ENCODE data around the gene OTOS. TPM values are rescaled to one million over a fixed set of nuclear protein-coding genes. Genes with fewer than 3 reads are reported as not detected.

The OTOS gene
- total RNA-seq, 1 experiment from 2014 or later = not detected

DNA sequence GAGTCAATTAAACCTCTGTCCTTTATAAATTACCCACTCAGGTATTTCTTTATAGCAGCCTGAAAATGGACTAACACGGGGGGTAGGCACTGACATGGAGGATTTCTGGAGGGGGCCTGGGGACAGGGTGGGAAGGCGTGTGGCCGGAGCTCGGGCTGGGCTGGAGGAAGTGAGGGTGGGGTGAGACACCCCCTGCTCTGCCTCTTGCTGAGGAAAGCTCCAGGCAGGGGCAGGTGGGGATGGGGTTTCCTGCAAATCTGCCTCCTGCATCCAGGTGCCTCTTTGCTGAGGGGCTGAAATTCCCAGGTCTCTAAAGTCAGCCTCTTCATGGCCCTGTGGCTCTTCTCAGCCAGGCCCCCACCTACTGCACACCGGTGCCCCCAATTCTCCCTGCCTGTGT is 25.7 kb upstream of the OTOS start:
- Histone ChIP-seq H3K27me3 (replicated peaks; ENCODE audit: insufficient read depth, low read depth, low read length, poor library complexity) (peaks cover 18% of the 10 kb centered on the region), H3K4me3 (ENCODE audit: low read depth, low read length, poor library complexity, severe bottlenecking) (no peak overlapping the region), H3K4me1 (ENCODE audit: insufficient read depth, low read length, poor library complexity, severe bottlenecking) (no peaks in the 10 kb centered on the region), H3K9me3 (ENCODE audit: low read depth, low read length, poor library complexity, severe bottlenecking) (no peaks in the 10 kb centered on the region), H3K36me3 (ENCODE audit: insufficient read depth, low read length, poor library complexity, severe bottlenecking) (no peaks in the 10 kb centered on the region), H3K27ac (ENCODE audit: low read depth, low read length, poor library complexity, severe bottlenecking) (no peak overlapping the region)
- BruUV-seq (replicated peaks) = no TSS peak
- DNase-seq (ENCODE audit: low spot score) = no peak
- CTCF ChIA-PET = no interaction called here
- TF ChIP-seq EZH2 (IDR thresholded peaks at IDR 0.05; ENCODE audit: borderline replicate concordance, low read depth, low read length, poor library complexity, severe bottlenecking) = no peak
- TF ChIP-seq, protein P1, sequence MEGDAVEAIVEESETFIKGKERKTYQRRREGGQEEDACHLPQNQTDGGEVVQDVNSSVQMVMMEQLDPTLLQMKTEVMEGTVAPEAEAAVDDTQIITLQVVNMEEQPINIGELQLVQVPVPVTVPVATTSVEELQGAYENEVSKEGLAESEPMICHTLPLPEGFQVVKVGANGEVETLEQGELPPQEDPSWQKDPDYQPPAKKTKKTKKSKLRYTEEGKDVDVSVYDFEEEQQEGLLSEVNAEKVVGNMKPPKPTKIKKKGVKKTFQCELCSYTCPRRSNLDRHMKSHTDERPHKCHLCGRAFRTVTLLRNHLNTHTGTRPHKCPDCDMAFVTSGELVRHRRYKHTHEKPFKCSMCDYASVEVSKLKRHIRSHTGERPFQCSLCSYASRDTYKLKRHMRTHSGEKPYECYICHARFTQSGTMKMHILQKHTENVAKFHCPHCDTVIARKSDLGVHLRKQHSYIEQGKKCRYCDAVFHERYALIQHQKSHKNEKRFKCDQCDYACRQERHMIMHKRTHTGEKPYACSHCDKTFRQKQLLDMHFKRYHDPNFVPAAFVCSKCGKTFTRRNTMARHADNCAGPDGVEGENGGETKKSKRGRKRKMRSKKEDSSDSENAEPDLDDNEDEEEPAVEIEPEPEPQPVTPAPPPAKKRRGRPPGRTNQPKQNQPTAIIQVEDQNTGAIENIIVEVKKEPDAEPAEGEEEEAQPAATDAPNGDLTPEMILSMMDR (conservative IDR thresholded peaks at IDR 0.05; ENCODE audit: low read depth, low read length) = no peak
- POLR2A ChIA-PET (ENCODE audit: low non-redundant PET) = no interaction called here
- intact Hi-C loops (cut with micrococcal nuclease; ENCODE audit: unreplicated experiment) = no loop called here

DNA sequence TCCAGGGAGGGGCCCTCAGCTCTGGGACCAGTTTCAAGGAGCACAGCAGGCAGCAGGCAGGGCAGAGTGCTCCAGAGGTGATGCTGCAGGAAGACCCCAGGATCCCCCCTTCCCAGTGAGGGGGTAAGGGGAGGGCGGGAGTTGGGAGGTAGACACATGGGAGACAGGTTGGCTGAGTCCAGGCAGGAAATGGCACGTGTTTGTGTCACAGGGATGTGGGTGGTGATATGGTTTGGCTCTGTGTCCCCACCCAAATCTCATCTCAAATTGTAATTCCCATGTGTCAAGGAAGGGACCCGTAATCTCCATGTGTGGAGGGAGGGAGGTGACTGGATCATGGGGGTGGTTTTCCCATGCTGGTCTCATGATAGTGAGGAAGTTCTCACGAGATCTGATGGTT is 25.2 kb upstream of the OTOS start:
- no peaks in the 10 kb centered on the region for H3K4me1 ChIP-seq (ENCODE audit: insufficient read depth, low read length, poor library complexity, severe bottlenecking)
- ChIA-PET CTCF (no interaction called here), POLR2A (ENCODE audit: low non-redundant PET) (no interaction called here)
- no peak for DNase-seq (ENCODE audit: low spot score)
- H3K4me3 ChIP-seq (ENCODE audit: low read depth, low read length, poor library complexity, severe bottlenecking) = no peak overlapping the region
- no peaks in the 10 kb centered on the region for H3K36me3 ChIP-seq (ENCODE audit: insufficient read depth, low read length, poor library complexity, severe bottlenecking)
- intact Hi-C loops (cut with micrococcal nuclease; ENCODE audit: unreplicated experiment) = no loop called here
- peaks cover 16% of the 10 kb centered on the region for H3K27me3 ChIP-seq (replicated peaks; ENCODE audit: insufficient read depth, low read depth, low read length, poor library complexity)
- no peak overlapping the region for H3K27ac ChIP-seq (ENCODE audit: low read depth, low read length, poor library complexity, severe bottlenecking)
- no peaks in the 10 kb centered on the region for H3K9me3 ChIP-seq (ENCODE audit: low read depth, low read length, poor library complexity, severe bottlenecking)
- no TSS peak for BruUV-seq (replicated peaks)
- TF ChIP-seq EZH2 (IDR thresholded peaks at IDR 0.05; ENCODE audit: borderline replicate concordance, low read depth, low read length, poor library complexity, severe bottlenecking) = no peak
- TF ChIP-seq, protein P1 (conservative IDR thresholded peaks at IDR 0.05; ENCODE audit: low read depth, low read length) = no peak

DNA sequence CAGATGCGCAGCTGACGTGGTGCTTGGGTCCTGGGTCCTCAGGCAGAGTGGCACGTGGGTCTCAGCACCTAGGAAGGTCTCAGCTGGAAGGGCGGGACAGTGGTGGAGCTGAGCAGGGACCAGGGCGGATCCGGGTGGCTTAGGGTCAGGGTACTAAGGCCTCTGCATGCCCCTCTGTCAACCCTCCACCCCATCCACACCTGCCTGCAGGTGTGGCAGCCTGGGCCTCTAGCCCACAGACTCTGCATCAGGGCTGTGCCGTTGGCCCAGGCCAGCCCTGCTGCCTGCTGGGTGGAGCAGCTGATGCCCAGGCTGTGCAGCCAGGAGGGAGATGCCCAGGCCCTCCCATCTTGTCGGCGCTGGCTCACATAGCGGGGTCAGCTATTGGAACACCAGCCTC is 24.6 kb upstream of the OTOS start:
- intact Hi-C loops (cut with micrococcal nuclease; ENCODE audit: unreplicated experiment) = no loop called here
- Histone ChIP-seq H3K27me3 (replicated peaks; ENCODE audit: insufficient read depth, low read depth, low read length, poor library complexity) (peaks cover 12% of the 10 kb centered on the region), H3K27ac (ENCODE audit: low read depth, low read length, poor library complexity, severe bottlenecking) (no peak overlapping the region), H3K36me3 (ENCODE audit: insufficient read depth, low read length, poor library complexity, severe bottlenecking) (no peaks in the 10 kb centered on the region), H3K4me1 (ENCODE audit: insufficient read depth, low read length, poor library complexity, severe bottlenecking) (no peaks in the 10 kb centered on the region), H3K9me3 (ENCODE audit: low read depth, low read length, poor library complexity, severe bottlenecking) (no peaks in the 10 kb centered on the region), H3K4me3 (ENCODE audit: low read depth, low read length, poor library complexity, severe bottlenecking) (no peak overlapping the region)
- no peak for DNase-seq (ENCODE audit: low spot score)
- no TSS peak for BruUV-seq (replicated peaks)
- CTCF ChIA-PET = no interaction called here
- POLR2A ChIA-PET (ENCODE audit: low non-redundant PET) = no interaction called here
- TF ChIP-seq EZH2 (IDR thresholded peaks at IDR 0.05; ENCODE audit: borderline replicate concordance, low read depth, low read length, poor library complexity, severe bottlenecking) = no peak

DNA sequence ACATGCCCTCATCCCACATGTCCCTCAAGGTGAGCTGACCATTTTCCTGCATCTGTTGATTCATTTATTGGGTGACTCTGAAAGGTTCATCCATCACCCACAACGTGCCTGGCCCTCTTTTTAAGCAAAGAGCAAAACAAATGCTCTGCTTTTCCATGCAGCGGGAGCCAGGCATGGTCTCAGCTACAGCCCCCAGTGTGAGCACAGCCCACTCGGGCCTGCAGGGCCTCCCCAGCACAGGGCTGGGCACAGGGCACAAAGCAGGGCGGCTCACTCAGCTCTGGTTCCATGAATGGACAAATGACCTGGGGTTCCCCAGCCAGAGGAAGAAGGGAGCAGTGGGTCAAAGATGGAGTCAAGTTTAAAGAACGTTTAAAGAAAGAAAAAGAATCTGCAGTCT is 24.1 kb upstream of the OTOS start:
- ChIA-PET CTCF (no interaction called here), POLR2A (ENCODE audit: low non-redundant PET) (no interaction called here)
- DNase-seq (ENCODE audit: low spot score) = no peak
- Histone ChIP-seq H3K4me1 (ENCODE audit: insufficient read depth, low read length, poor library complexity, severe bottlenecking) (no peaks in the 10 kb centered on the region), H3K4me3 (ENCODE audit: low read depth, low read length, poor library complexity, severe bottlenecking) (no peak overlapping the region), H3K27ac (ENCODE audit: low read depth, low read length, poor library complexity, severe bottlenecking) (no peak overlapping the region), H3K9me3 (ENCODE audit: low read depth, low read length, poor library complexity, severe bottlenecking) (no peaks in the 10 kb centered on the region), H3K36me3 (ENCODE audit: insufficient read depth, low read length, poor library complexity, severe bottlenecking) (no peaks in the 10 kb centered on the region), H3K27me3 (replicated peaks; ENCODE audit: insufficient read depth, low read depth, low read length, poor library complexity) (peaks cover 12% of the 10 kb centered on the region)
- intact Hi-C loops (cut with micrococcal nuclease; ENCODE audit: unreplicated experiment) = no loop called here
- no peak for TF ChIP-seq EZH2 (IDR thresholded peaks at IDR 0.05; ENCODE audit: borderline replicate concordance, low read depth, low read length, poor library complexity, severe bottlenecking)
- TF ChIP-seq, protein P1 (conservative IDR thresholded peaks at IDR 0.05; ENCODE audit: low read depth, low read length) = no peak
- BruUV-seq (replicated peaks) = no TSS peak

Data from A673 (cell line).